NOMO-1 (cell line): Measurements from ENCODE around the gene CHD5.
A peak's percentile ranks its signal among the peaks of the same experiment; 100 is the strongest.

Experiments
- DNase-seq, 2 experiments: peaks; one replicate each; lab custom pipeline; 2025; ENCODE audit not compliant: unreplicated experiment in 2 of 2; lab: John Stamatoyannopoulos, UW

CHD5 gene

DNA sequence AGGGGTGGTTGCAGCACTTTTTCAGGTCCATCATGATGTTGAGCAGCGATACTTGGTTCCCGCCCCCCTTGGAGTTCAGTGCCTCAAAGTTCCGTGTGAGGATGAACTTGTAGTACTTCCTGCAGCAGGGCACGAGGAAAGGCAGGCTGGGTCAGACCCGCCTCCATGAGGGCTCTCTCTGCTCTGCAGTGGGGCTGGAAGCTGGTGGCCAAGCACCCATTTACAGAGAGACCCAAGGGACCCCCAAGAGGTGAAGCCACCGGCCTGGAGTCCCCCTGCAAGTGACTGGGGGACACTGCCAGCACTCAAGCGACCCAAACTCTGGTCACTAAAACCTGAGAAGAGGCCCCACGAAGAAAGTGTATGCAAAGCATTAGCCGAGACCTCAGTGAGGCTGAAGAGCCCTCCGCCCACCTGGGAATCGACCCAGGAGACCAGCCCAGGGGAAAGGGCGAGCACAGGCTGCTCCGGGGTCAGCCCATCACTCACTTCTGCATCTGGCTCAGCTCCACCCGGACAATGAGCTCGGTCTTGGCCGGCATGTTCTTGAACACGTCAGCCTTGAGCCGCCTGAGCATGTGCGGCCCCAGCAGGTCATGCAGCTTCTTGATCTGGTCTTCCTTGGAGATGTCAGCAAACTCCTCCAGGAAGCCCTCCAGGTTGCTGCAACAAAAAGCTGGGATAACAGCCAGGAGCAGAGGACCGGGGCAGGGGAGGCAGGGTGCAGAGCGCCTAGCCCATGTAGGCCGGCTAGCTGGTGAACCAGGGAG lies 45.2 kb downstream of the CHD5 start:
- DNase-seq, result no peak

DNA sequence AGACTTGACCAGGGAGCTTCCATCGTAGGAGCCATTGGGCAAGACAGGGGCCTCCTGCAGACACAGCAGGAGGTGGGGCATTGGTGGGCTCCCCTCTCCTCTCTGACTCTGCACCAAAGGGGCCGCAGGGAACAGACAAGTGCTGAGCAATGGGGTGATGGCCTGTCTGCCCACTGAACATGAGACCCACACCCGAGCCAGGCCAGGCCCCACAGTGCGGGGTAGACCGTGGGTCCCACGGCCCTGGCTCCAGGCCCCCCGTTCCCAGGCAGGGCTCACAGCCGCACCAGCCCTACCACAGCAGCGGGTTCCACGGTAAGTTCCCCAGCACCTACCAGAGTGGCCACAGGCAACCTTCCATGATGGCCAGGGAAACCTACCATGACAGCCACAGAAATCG lies 45.9 kb downstream of the CHD5 start:
- no peak for DNase-seq

DNA sequence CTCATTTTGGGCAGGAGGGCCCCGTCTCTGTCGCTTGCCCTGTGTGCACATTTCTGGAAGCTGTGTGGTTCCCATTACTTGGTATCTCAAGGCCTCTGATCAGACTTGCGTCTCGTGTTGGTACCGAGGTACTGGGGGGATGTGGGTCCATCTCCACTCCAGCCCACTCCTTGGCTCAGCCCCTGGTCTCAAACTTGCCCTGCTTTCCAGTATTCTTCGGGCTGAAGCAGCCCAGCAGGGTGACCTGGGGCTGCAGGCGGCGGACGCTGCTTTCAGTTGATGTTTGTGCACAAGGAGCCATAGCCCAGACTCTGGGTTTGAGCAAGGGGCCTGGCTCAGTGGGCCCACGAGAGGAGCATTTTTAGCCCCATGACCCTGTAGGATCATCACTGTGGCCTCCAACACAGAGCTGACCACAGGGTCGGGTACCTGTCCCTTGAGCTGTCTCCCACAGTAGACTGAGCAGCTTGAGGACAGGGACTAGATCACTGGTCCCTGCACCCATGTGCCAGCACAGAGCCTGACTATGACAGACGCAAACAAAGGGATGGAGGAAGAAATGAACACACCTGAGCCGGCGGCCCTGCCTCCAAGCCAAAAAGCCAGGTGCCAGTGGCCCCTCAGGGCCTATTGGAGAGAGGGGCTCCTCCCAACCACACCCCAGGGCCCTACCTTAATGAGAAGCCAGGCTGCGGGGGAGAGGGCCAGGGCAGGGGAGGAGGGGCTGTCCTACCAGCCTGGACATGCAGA lies 46.8 kb downstream of the CHD5 start:
- DNase-seq, result no peak

DNA sequence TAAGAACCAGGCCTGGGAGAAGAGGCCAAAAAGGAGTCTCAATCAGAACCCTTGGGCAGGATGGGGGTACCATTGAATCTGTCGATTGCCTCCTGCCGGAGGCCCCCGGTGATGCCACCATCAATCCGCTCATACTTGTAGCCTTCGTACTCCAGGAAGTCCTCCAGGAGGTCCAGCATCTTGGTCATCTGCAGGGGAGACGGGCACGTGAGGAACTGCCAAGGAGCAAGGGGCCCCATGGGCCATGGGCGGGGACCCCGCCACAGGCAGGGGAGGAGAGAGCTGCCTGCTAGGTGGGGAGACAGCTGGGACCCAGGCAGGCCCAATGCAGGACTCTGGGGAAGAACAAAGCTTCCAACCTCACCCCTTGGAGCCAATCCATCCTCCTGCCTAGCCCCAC lies 48.6 kb downstream of the CHD5 start:
- no peak for DNase-seq

DNA sequence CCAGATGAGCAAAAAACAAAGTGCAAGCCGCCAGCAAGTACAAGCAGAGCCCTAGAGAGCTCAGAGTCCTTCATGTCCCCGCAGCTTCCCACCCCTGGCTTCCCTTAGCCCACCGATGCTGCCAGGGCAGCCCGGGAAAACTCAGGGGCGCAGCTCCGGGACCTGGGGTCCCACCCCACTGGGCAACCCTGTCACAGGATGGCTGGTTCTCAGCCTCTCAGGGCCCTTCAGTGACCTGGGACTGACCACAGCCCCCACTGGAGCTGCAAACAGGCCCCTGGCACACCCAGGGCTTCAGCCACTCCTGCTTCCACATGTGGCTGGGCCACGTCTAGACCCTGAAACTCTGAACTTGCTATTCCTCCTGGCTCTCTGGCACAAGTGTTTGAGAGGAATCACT lies 49.5 kb downstream of the CHD5 start:
- DNase-seq, result no peak

DNA sequence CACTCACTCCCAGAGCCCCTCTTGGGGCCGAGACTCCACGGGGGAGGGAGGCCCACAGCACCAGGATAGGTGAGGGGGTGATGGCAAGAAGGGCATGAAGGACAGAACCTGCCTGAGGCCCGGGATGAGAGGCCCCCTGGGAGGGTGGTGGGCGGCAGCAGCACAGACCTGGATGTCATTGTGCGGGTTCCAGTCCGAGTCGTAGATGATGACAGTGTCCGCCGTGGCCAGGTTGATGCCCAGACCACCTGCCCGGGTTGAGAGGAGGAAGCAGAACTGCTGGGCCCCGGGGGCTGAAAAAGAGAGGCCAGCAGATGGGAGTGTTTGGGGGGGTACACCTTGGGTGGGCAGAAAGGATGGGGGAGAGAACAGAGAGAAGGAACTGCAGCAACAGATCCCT lies 50.1 kb downstream of the CHD5 start:
- DNase-seq, result no peak

DNA sequence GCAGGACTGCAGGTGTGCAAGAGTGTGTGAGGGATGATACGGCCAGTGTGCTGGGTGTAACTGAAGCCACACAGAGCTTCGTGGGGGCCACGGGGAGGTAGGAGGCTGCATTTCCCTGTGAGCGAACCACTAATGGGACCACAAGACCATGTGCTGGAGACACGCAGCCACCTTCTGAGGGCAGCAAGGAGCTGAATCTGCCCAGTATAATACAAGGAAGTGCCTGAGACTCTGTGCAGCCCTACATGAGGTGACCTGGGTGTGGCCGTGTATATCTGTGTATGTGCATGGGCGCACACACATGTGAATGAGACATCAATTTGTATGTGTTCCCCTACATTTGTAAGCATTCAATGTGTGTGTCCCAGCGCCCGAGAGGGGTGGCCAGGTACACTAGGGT lies 50.8 kb downstream of the CHD5 start:
- DNase-seq, result no peak

DNA sequence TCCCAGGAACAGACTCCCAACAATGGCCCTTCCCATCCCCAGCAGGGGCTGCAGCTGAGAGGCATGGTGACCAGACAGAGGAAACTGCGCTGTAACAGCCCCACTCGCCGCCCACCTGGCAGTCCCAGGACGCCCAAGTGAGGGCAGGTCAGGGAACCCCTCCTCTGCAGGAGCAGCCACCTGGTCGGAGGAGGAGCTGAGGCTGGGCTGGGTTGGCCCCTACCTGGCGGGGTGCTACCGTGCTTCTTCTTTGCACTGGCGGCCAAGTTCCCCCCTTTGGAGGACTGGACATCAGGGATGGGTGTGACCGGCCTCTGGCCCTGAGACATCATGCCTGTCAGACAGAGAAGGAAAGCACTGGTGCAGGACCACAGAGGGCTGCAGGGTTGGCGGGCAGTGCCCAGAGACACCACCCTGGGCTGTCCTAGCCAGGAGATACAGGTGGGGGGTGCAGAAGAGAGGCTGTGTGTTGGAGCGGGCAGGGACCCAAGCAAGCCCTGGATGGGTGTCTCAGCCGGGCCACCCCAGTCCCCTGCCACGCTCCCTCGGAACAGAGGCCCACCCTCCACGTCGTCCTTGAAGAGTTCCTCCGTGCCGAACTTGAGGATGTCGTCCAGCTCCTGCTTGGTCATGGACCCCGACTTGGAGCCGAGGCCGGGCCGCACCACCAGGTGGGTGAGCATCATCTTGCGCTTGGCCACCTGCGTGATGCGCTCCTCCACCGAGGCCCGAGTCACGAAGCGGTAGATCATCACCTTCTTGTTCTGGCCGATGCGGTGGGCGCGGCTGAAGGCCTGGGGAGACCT lies 51.6 kb downstream of the CHD5 start:
- no peak for DNase-seq

DNA sequence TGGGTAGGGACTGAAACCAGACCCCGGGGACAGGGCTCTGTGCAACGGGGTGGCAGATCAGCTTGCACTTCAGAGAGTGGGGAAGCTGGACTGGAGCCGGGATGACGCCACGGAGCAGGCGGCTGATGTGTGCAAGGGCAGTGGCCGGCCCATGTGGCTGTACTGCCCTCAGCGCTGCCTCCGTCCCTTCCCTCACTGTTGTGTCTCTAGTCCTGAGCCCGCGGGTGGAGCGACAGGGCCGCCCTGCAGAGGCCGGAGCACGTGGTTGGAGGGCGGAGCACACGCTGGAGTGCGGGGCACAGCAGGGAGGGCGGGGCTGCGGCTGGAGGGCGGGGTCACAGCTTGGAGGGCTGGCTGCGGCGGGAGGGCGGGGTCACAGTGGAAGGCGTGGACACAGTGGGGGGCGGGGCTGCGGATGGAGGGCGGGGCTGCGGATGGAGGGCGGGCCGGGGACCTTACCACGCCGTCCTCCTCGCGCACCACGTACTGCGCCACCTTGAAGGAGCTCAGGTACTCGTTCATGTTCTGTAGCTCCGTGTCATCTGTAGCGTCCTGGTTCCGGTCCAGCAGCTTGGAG lies 52.4 kb downstream of the CHD5 start:
- peak; percentile 72 to 88 for DNase-seq

DNA sequence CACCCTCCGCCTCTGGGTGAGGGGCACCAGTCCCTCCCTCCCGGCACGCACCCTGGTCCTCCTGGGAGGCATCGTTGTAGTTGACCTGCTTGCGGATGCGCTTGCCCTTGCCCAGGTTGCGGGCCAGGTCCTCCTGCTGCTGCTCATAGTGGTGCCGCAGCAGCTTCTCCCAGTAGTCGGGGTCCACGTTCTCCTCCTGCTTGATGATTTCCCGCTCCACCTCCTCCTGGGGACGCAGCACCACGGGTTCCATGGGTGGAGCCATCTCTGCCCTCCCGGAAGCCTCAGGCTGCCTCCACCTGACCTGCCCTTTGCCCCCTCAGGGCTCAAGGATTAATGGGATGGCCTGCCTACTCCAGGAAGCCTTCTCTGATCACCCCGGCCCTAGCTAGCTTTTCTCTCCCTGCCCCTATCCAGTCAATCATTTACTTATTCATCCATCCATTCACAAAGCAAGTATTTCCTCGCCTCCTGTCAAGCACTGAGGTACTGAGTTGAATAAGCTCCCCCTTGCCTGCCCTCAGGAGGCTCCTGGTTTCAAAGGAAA lies 53.5 kb downstream of the CHD5 start:
- no peak for DNase-seq

DNA sequence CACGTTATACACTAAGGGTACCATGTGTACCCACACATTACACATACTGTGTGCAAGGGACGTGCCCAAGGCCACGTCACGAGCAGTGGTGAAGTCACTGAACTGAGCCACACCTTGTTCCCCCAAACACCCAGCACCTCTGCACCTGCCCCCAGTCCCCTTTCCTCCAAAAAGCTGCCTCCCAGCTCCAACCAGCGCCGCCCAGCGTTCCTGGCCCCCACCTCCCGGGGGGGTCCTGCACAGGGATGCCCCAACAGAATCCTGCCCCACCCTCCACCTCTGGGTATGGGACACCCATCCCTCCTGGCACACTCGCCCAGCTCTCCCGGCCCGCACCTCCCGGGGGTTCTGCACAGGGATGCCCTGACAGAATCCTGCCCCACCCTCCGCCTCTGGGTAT lies 54.1 kb downstream of the CHD5 start:
- DNase-seq, result no peak

DNA sequence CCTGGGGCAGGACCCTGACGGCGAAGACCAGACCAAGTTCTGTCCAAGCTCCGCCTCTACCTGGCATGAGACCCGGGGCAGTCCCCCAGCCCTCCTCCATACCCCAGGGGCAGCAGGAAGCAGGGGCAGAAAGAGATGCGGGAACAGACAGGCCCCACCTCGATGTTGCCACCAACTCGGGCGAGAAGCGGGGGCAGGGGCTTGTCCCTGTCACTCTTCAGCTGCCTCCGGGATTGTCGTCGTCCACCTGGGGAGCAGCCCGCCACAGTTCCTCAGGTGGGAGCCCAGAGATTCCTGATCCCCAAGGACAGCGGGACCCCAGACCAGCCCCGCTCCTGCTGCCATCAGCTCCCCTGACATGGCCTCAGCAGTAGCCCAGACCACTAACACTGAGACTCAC lies 54.8 kb downstream of the CHD5 start:
- DNase-seq, result no peak

DNA sequence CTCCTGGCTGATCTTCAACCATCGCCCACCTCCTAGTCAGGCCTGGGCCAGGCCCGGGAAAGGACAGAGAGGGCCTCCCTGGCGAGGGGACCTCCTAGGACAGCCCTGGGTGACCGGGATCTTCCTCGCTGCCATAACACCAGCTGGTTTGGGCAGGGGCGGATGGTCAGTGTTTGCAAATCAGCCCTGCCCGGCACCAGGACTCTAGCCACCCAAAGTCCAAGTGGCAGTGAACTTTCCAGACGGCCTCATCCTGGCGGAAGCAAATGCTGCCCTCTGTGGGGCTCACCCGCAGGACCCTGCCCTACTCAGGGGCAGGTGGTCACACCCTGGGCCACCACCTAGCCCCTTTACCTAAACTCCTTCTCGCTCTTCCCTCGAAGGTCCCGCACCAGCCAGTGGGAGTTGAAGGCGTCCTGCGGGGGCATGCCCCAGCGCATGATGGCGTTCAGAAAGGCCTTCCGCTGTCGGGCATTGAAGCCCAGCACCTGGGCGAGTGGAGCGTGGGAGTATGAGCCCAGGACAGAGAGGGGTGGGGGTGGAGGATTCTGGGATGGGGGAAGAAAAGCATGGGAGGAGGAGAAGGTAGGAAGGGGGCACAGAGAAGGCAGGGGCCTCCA lies 55.3 kb downstream of the CHD5 start:
- no peak for DNase-seq

DNA sequence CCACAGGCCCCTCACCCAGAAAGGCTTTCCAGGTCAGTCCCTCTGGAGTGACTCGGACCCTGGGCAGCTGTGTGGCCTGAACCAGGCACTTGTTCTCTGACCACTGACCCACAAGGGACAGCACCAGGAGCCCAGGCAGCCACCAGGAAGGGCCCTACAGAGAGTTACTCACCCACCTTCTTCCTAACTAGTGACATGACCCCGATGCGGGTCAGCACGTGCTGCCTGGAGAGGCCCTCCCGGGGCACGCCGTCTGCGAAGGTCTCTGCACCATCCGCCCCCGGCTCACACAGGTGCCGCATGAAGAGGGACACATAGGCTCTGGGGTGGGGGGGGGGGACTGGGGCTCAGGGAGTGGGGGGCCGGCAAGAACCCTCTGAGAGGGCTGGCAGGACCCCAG lies 55.8 kb downstream of the CHD5 start:
- no peak for DNase-seq

DNA sequence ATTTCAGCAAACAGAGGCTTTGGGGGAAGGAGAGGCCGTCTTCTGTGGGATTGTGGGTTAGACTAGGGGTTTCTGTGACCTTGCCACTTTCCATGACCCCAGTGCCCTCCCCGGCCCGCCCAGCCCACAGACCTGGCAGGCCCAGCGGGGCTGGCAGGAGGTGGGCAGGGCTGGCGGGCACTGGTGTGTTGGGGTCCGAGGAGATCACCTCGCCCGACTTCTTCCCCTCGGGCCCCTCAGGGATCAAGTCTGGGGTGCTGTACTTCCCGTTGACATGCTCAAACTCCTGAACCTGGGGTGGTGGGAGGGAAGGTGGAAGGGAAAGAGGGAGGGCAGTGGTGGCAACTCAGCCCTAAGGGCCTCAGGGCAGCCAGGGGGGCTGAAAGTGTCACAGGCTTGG lies 56.3 kb downstream of the CHD5 start:
- DNase-seq, result no peak

DNA sequence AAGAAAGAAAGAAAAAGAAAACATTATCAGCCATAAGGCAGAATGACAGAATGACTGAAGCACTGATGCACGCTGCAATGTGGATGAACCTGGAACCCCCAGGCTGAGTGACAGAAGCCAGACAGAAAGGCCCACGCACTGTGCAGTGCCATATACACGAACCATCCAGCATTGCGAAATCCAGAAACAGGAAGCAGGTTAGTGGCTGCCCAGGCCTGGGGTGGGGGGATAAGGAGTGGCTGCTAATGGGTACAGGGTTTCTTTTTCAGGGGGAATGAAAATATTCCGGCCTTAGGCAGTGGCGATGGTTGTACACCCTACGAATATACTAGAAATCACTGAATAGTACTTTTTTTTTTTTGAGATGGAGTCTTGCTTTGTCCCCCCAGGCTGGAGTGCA lies 57.0 kb downstream of the CHD5 start:
- DNase-seq, result peak; percentile 53 to 60

DNA sequence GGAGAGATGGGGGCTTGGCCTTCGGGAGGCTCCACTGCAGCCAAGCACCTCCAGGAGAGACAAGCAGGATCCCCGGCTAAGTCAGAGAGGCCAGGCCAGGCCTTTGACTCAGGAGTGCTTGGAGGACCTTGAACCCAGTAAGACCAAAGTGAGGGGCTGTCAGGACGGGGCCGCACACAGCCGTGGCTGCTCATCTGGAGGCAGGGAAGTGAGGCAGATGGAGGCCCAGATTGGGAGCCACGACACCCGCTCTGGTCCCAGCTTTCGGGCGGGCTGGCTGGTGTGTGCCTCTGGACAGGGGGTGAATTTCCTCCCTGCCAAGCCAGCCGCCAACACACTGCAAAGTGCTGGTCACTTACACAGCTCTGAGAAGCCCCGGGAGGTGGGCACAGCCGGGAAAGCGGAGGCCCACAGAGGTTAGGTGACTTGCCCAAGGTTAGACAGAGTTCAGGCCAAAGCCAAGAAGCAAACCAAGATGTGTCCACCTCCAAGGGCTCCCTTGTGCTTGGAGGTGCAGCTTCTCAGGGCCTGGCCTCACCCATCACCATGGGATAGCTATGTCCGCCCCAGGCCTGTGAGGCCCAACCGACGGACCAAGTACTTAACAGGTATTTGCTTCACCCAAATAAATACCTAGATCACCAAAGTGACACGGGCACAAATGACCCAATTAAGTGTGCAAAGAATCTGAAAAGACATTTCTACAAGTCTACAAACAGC lies 58.3 kb downstream of the CHD5 start:
- DNase-seq, result no peak

DNA sequence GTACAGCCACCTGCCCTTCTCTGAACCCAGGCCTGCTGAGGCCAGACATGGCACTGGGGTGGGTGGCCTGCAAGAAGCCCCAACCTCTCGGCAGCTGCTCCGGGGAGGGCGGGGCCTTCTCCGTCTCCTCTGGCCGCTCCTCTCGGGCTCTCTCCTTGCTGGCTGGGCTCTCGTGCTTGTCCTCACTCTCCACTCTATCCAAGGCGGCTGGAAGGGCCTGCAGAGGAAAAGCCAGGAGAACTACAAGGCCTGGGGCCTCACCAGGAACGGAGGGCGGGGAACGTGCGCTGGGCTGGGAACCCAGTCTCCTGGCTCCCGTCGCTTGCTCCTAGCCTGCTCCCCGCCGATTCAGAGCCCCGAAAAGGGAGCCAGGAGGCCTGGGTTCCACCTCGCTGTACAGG lies 59.1 kb downstream of the CHD5 start:
- DNase-seq, result no peak

DNA sequence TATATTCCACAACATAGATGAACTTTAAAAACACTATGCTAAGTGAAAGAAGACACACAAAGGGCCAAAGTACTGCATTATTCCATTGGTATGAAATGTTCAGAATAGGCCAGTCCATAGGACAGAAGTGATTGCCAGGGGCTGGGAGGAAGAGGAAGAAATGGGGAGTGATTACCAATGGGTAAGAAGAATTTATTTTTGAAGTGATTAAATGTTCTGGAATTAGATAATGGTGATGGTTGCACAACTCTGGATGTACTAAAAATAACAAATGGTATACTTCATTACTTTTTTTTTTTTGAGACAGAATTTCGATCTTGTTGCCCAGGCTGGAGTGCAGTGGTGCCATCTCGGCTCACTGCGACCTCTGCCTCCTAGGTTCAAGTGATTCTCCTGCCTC lies 61.7 kb downstream of the CHD5 start:
- DNase-seq, result no peak

DNA sequence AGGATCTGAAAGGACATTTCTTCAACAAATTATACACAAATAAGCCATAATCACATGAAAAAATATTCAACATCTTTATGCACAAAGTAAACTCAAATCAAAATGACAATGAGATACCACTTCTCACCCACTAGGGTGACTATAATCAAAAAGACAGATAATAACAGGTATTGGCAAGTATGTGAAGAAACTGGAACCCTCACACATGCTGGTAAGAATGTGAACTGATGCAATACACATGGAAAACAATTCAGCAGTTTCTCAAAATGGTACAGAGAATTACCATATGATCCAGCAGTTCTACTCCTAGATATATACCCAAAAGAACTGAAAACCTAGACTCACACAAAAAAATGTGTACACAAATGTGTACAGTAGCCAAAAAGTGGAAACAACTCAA lies 62.5 kb downstream of the CHD5 start:
- no peak for DNase-seq
